NCI-H2196 treated with DMSO at 0.1 percent for 48 hours (cell line): ENCODE data around the gene GJA10.

ENCODE experiments used
- DNase-seq: peaks from one replicate; lab custom pipeline; 2025; ENCODE audit not compliant: unreplicated experiment; lab: John Stamatoyannopoulos, UW

GJA10 gene

DNA sequence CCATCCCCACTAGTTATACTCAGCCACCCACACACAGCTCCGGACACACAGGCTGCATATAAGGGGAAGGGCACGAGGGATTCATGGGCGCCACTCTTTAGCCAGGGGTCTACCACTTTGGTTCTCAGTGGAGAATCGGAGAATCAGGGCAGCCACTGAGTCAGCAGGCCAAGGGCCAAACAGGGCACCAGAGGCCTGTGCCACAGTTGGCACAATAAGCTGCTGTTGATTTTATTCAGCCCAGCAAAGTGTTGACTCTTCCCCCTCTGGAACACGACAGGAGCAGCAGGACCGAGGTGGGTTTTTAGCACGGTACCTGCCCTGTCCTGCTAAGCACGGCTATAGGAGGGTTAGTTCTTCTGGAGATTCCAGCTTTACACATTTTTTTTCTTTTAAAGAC is 48.3 kb downstream of the GJA10 start:
- no peak for DNase-seq

DNA sequence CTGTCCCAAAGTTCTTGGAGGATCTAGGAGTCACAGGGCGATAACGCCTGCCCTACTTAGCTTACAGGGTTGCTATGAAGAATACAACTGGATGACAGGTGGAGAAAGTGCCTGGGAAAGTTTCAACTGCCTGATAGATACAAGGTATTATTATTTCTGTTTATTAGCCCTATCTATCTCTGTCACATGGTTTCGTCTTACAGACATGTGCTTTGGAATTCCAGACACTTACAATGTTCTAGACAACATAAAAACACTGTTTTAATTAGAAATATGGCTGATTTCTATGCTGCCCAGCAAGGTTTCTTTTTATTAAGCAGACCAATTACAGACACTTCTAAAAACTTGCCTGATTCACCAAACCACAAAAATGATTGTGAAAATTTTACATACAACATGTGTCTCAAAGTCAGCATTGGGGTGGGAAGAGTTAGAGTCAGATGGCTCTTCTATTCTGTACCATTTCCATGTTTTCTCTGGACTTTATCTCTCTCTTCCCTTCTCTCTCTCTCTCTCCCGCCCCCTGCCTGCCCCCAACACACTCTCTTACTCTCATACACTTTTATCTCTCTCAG is 50.0 kb downstream of the GJA10 start:
- no peak for DNase-seq

DNA sequence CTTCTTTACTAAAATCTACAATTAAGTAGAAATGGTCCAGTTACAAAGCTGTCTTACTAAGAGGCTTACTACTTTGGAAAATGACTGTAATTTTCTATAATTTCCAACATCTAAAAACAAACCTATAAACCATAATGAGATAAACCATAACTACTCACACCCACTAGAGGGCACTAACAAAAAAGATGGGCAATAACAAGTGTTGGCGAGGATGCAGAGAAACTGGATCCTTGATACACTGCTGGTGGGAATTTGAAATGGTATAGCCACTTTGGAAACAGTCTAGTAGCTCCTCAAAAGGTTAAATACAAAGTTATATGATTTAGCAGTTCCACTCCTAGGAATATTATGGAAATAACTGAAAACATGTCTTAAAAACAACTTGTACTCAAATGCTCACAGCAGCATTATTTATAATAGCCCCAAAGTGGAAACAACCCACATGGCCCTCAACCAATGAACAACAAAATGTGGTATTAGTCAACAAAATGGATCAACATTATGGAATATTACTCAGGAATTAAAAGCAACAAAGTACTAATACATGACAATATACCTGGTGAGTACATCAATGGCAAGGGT is 50.6 kb downstream of the GJA10 start:
- no peak for DNase-seq
